GM21360 (cell line): ENCODE measurements around the gene CRLF2.
"Not testable (repeated sequence)": the region's sequence is repeated elsewhere in the genome, so short reads cannot be mapped to it uniquely, and the experiment has no call there.

ENCODE experiments used
- ATAC-seq: cut with Tn5 transposase; IDR thresholded peaks from one replicate; pipeline ENCODE4 v1.9.1; 2021; ENCODE audit warnings: mild to moderate bottlenecking, moderate library complexity; ENCODE audit not compliant: unreplicated experiment

The CRLF2 gene

GRCh38 chrX:1215123-1215823 is 2.8 kb upstream of the CRLF2 start:
- ATAC-seq = no peak

- ATAC-seq = no peak
Measured at GRCh38 chrX:1213971-1214370, 1.5 kb upstream of the CRLF2 start.

- no peak for ATAC-seq
Measured at GRCh38 chrX:1210844-1211243, 1.6 kb downstream of the CRLF2 start.

DNA sequence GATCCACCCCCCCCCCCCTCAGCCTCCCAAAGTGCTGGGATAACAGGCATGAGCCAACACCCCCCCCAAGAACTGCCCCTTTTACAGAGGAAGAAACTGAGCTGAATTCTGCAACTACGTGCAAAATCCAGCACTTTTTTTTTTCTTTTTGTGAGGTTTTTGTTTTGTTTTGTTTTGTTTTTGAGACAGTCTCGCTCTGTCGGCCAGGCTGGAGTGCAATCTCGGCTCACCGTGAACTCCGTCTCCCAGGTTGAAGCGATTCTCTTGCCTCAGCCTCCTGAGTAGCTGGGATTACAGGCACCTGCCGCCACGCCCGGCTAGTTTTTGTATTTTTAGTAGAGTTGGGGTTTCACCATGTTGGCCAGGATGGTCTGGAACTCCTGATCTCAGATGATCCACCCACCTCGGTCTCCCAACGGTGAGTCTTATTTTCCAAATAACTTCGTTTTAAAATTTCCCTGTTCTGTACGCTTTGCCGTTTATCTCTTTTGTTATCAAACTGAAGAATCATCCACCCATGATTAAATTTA is 4.9 kb downstream of the CRLF2 start:
- ATAC-seq = no peak

- ATAC-seq = no peak
Measured at GRCh38 chrX:1205681-1206611, 6.5 kb downstream of the CRLF2 start.

- ATAC-seq = no peak
Measured at GRCh38 chrX:1202251-1202650, 10.2 kb downstream of the CRLF2 start.

DNA sequence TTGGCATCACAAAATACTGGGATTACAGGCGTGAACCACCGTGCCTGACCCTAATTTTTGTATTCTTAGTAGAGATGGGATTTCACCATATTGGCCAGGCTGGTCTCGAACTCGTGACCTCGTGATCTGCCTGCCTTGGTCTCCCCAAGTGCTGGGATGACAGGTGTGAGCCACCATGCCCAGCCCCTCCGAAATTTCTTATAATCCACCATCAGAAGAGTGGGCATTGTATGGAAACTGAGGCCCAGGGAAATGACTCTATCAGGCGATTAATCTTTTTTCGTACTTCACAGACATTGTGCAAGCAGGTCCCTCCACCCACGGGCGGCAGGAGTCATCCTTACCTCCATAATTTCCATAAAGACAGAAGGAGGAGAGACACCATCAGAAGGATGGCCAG is 16.0 kb downstream of the CRLF2 start:
- ATAC-seq = no peak

DNA sequence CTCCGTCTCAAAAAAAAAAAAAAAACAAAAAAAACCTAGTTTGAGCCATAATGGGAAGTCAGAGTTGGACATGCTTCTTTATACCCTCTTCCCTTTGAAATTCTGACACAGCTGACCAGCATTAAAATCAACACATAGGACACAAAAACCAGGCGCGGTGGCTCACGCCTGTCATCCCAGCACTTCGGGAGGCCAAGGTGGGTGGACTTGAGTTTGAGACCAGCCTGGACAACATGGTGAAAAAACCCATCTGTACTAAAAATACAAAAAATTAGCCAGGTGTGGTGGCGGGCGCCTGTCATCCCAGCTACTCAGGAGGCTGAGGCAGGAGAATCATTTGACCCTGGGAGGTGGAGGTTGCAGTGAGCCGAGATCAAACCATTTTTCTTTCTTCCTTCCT is 20.3 kb downstream of the CRLF2 start:
- ATAC-seq = not testable (repeated sequence)

DNA sequence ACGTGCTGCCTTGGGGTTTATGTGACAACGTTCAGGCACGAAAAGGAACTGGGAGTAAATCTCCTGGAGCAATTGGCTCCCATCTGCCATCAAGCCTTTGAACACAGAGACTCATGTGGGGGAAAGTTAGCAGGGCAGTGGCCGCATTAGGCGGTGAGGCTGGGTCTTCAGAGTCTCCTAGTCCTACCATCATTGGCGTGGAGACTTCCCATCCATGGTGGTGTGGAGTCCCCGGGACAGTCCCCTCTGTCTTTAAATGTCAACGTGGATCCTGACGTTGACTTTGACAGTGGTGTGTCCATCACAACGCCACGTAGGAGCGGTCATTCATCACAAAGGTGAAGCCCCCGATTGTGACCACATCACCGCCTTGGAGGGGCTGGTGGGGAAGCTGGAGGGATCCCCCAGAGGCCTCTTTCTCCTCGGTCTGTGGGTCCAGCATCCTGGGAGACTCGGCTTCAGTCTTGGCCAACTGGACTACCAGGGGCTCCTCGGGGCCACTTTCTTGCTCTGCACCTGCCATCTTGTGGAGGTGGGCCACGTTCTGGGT is 21.8 kb downstream of the CRLF2 start:
- ATAC-seq = no peak

DNA sequence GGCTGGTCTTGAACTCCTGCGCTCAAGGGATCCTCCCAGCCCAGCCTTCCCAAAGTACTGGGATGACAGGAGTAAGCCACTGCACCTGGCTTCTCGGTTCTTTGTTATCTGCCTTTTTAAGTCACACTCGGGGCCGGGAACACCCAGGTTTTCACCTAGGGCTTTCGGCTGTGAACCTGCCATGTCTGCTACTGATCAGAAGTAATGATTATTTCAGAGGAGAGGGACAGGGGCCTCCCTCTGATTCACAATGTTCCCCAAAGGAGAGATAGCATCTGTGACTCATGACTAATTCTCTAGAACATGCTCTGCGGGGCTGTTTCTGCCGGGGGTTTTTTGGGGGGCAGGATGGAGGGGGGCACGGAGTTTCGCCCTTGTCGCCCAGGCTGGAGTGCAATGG is 26.9 kb downstream of the CRLF2 start:
- ATAC-seq = no peak

GRCh38 chrX:1182211-1182610 is 30.2 kb downstream of the CRLF2 start:
- ATAC-seq = no peak

- not testable (repeated sequence) for ATAC-seq
Measured at GRCh38 chrX:1181661-1182060, 30.8 kb downstream of the CRLF2 start.

DNA sequence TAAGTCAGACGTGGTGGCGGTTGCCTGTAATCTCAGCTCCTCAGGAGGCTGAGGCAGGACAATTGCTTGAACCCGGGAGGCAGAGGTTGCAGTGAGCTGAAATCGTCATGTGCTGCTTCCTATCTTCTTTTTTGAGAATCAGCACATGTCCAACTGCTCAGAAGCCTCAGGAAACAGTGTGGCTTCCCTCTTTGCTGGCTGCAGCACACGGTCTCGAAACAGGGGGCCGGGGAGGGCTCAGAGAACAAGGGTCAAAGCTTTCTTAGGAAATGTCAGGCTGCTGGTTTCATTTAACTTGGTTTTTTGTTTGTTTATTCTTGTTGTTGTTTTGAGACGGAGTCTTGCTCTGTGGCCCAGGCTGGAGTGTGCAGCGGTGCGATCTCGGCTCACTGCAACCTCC is 31.3 kb downstream of the CRLF2 start:
- ATAC-seq = no peak

GRCh38 chrX:1178580-1179057 is 33.8 kb downstream of the CRLF2 start:
- ATAC-seq = no peak

DNA sequence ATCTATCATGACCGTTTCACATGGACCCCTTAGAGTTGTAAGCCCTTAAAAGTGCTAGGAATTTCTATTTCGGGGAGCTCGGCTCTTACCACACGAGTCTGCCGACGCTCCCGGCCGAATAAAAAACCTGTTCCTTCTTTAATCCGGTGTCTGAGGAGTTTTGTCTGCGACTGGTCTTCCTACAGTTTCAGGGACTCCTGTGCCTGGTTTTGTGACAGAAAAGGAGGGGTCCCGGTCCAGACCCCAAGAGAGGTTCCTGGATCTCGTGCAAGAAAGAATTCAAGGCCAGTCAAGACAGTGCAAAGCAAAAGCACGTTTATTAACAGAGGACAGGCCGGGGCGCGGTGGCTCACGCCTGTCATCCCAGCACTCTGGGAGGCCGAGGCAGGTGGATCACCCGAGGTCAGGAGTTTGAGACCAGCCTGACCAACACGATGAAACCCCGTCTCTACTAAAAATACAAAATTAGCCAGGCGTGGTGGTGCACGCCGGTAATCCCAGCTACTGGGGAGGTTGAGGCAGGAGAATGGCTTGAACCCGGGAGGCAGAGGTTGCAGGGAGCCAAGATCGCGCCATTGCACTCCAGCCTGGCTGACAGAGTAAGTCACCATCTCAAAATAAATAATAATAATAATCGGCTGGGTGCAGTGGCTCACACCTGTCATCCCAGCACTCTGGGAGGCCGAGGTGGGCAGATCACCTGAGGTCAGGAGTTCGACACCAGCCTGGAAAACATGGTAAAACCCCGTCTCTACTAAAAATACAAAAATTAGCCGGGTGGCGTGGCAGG is 35.7 kb downstream of the CRLF2 start:
- not testable (repeated sequence) for ATAC-seq

DNA sequence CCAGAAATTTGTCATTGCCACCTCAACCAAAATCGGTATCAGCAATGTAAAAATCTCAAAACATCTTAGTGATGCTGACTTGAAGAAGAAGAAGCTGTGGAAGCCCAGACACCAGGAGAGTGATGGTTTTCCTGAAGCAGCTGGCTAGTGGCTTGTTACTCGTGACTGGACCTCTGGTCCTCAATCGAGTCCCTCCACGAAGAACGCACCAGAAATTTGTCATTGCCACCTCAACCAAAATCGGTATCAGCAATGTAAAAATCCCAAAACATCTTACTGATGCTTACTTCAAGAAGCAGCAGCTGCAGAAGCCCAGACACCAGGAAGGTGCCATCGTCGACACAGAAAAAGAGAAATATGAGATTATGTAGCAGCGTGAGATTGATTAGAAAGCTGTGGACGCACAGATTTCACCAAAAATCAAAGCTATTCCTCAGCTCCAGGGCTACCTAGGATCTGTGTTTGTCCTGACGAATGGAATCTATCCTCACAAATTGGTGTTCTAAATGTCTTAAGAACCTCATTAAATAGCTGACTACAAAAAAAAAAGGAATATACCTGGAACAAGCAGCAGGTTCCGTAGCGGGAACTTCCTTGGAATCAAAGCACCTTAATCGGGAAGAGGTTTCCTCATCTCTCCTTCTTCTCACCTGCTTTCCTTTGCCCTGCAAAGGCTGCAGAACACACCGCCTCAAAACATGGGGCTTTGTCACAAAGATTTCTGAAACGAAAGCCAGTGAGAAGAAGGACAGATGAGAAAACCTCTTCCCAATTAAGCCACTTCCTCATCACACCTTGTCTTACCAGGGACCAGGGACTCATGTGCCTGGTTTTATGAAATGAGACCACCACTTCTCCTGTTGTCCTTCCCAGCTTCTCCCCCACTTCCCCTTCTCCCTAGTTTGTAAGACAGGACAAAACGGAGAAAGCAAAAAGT is 37.6 kb downstream of the CRLF2 start:
- ATAC-seq = not testable (repeated sequence)

DNA sequence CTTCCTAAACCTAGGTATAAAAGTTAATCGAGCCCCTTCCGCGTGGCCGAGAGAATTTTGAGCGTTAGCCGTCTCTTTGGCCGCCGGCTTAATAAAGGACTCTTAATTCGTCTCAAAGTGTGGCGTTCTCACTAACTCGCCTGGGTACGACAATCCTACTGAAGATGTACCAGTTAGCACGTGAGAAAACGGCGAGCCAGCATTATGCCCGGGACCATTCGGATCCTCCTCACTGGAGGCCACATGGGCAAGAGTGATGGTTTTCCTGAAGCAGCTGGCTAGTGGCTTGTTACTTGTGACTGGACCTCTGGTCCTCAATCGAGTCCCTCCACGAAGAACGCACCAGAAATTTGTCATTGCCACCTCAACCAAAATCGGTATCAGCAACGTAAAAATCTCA is 39.0 kb downstream of the CRLF2 start:
- not testable (repeated sequence) for ATAC-seq

DNA sequence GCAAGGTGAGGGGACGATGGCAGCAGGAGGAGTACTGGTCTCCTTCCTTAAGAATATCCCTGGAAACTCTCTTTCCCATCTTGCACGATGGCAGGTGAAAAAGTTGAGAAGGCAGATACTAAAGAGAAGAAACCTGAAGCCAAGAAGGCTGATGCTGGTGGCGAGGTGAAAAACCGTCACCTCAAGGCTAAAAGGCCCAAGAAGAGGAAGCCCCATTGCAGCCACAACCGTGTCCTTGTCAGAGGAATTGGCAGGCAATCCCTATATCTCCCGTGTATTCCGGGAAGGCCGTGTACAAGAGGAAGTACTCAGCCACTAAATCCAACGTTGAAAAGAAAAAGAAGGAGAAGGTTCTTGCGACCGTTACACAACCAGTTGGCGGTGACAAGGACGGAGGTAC is 40.0 kb downstream of the CRLF2 start:
- ATAC-seq = no peak

- not testable (repeated sequence) for ATAC-seq
Measured at GRCh38 chrX:1171915-1172314, 40.5 kb downstream of the CRLF2 start.

GRCh38 chrX:1170243-1170642 is 42.2 kb downstream of the CRLF2 start:
- no peak for ATAC-seq
